ENCODE measurements around the gene LY6G6C.
"Not testable (repeated sequence)": the region's sequence is repeated elsewhere in the genome, so short reads cannot be mapped to it uniquely, and the experiment has no call there.

The LY6G6C gene

DNA sequence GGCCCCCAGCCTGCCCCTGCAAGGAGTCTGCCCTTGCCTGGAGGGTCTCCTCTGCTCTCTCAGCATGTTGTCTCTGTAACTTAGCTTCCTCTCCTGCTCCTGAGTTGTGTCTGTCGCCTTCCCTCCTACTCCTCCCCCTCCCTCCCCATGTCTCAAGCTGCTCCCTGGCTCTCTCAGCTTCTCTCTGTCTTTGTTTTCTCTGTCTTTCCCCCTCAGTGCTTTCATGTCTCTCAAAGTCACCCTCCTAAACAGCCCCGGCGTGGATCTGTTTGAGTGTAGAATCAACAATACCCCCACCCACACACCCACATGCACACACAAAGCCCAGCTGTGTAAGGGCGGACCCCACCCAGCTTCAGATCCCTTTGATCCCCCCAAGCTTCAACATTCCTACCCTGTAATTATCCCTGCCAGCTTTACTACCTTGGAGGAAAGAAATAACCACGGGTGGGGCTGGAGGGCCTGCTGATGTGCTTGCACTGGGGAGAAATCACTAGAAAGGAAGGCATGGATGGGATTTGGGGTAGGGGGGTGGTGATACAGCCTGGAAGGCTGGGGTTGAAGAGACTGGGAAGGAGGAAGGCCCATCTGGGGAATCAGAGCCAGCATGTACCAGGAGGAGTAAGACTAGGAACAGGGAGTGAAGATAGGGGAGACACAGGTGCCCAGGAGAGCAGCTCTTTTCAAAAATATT is 7.4 kb downstream of the LY6G6C start:
- DNase-seq: no peak
- in situ Hi-C loops (cut with HindIII; ENCODE audit: low pct_ligation_motif_present, low pct_unique_long_range_greater_than_20kb, low sequenced_read_pairs): no loop called here

DNA sequence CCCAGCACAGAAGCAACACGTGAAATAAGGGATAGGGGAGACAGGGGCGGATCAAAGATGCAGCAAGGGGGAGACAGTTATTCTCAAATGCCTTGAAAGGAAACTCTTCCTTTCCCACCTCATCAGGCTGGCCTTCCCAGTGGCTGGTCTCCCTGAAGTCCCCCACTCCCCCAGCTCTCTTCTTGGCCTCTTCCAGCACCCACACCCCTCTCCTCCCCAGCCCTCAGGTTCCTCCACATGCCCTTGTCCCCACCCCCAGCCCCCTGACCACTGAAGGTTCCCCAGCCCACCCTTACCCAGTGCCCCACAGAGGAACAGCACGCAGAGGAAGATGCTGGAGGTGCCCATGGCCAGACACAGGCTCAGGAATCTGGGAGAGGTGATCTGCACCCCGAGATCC is 8.1 kb downstream of the LY6G6C start:
- DNase-seq: no peak
- in situ Hi-C loops (cut with HindIII; ENCODE audit: low pct_ligation_motif_present, low pct_unique_long_range_greater_than_20kb, low sequenced_read_pairs): no loop called here

DNA sequence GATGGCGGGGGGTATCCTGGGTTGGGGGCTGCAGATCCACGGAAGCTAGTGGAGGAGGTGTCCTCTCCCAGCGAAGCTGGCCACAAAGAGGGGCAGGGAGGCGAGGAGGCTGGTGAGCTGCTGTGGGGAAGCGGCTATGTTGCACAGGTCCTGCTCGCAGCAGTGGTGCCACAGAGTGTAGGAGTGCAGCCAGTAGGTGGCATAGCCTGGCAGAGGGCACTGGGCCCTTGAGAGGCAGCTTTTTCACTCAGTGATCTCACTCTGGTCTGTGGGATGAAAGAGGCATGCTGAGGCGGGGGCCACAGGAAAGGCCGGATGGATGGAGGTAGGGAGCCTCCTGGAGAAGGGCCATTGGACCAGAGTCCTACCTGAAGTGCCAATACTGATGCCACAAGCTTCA is 9.2 kb downstream of the LY6G6C start:
- peak; percentile 22 for DNase-seq
- in situ Hi-C loops (cut with HindIII; ENCODE audit: low pct_ligation_motif_present, low pct_unique_long_range_greater_than_20kb, low sequenced_read_pairs): no loop called here

DNA sequence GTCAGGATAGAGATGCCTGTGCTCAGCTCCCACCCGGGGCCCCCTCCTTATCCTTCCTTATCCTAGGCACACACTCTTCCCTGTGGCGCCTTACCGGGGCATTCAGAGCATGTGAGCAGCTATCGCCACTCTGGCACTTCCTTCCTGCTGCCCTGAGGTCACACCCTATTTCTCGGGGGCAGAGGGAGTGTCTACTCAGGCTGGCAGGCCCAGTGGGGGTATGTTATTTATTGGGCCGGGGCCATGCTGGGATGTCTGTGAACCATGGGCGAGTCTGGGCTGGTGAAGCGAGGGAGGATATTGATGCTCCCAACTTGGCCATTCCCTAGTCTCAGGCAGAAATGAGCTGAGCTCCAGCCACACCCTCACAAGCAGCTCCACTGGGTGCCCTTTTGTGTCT is 10.3 kb downstream of the LY6G6C start:
- DNase-seq: no peak
- in situ Hi-C loops (cut with HindIII; ENCODE audit: low pct_ligation_motif_present, low pct_unique_long_range_greater_than_20kb, low sequenced_read_pairs): no loop called here

DNA sequence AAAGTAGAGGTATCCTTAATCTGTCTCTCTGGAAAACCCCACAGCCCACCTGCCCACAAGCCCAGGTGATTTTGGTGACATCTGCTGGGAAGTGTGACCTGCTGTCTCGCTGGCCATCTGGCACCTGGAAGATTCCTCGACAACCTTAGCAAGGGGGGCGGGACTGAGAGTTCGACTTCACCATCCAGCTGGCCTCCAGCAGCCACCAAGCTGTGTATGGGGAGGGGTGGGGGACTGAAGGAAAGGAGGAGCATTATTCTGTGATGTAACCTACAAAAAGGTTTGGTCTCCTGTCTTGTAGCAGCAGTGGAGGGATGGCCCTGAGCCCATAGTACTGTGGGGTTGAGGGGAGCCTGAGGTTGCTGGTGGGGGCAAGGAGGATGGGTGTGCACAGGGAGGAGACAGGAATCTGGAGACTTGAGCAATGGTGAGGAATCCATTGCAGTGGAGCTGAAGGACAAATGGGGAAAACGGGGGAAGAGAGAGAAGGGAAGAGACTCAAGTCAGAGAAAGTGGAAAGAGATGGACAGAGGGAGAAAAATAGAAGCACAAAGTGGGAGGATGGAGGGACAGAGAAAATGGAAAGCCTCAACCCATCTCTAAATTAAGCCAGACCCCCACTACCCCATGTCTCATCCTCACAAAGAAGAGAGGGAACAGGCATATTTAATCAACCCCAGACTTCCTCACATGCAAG is 10.9 kb downstream of the LY6G6C start:
- no peak for DNase-seq
- in situ Hi-C loops (cut with HindIII; ENCODE audit: low pct_ligation_motif_present, low pct_unique_long_range_greater_than_20kb, low sequenced_read_pairs): no loop called here

DNA sequence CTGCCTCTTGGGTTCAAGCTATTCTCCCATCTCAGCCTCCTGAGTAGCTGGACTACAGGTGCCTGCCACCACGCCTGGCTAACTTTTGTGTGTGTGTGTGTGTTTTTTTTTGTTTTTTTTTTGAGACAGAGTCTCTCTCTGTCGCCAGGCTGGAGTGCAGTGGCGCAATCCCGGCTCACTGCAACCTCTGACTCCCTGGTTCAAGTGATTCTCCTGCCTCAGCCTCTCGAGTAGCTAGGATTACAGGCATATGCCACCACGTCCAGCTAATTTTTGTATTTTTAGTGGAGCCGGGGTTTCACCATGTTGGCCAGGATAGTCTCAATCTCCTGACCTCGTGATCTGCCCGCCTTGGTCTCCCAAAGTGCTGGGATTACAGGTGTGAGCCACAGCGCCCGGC is 12.4 kb downstream of the LY6G6C start:
- in situ Hi-C loops (cut with HindIII; ENCODE audit: low pct_ligation_motif_present, low pct_unique_long_range_greater_than_20kb, low sequenced_read_pairs); DNase-seq: not testable (repeated sequence)

DNA sequence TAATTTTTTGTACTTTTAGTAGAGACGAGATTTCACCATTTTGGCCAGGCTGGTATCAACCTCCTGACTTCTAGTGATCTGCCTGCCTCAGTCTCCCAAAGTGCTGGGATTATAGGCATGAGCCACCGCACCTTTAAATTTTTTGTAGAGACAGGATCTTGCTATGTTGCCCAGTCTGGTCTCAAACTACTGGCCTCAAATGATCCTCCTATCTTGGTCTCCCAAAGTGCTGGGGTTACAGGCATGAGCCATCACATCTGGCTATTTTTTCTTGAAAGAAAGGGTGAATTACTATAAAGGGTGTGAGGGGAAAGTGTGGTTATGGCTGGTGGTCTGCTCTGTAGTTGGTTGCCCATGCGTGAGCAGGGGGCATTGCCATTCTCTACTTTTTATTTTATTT is 13.3 kb downstream of the LY6G6C start:
- in situ Hi-C loops (cut with HindIII; ENCODE audit: low pct_ligation_motif_present, low pct_unique_long_range_greater_than_20kb, low sequenced_read_pairs): no loop called here
- DNase-seq: no peak

DNA sequence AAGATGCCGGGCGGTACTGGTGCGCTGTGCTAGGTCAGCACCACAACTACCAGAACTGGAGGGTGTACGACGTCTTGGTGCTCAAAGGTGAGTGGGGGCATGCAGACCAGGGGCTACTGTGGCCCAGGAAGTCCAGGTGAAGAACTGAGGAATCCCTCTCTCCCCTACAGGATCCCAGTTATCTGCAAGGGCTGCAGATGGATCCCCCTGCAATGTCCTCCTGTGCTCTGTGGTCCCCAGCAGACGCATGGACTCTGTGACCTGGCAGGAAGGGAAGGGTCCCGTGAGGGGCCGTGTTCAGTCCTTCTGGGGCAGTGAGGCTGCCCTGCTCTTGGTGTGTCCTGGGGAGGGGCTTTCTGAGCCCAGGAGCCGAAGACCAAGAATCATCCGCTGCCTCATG is 13.8 kb downstream of the LY6G6C start:
- DNase-seq: no peak
- in situ Hi-C loops (cut with HindIII; ENCODE audit: low pct_ligation_motif_present, low pct_unique_long_range_greater_than_20kb, low sequenced_read_pairs): no loop called here

DNA sequence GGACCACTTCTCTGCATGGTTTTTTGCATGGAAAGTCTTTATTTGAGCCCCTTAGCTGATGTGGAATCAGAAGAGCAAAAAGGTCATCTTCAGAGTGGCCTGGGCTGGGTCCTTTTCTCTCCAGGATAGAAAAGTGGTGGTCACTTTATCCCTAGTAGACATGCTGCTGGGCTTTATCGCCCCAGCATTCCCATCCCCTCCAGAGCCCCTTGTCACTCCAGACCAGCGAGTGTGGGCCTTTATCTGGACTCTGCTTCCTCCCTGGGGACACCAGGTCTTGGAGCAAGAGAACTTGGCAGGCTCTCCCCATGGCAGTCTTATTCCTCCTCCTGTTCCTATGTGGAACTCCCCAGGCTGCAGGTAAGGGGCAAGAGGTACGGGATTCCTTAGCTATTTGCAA is 14.9 kb downstream of the LY6G6C start, which contains the start of gene LY6G6F:
TSS of gene LY6G6F (plus strand) at position 268 of the 400 bp plus-strand sequence. CDS start at position 309, 41 bp downstream.
- in situ Hi-C loops (cut with HindIII; ENCODE audit: low pct_ligation_motif_present, low pct_unique_long_range_greater_than_20kb, low sequenced_read_pairs): no loop called here
- DNase-seq: no peak

DNA sequence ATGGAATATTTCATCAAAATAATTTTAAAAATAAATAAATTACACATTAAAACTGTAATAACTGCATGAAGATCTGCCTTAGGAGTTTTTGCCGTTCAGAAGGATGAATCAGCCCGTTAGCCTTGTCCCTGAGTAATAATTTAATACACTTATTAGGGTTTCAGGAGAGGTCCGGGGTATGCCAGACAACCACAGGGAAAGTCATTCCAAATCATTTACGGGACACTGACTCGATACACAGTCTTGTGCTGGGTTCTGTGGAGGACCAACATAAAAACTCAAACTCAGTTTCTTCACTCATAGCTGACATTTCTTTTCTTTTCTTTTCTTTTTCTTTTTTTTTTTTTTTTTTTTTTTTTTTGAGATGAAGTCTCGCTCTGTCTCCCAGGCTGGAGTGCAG is 15.6 kb downstream of the LY6G6C start:
- DNase-seq: no peak
- in situ Hi-C loops (cut with HindIII; ENCODE audit: low pct_ligation_motif_present, low pct_unique_long_range_greater_than_20kb, low sequenced_read_pairs): no loop called here

DNA sequence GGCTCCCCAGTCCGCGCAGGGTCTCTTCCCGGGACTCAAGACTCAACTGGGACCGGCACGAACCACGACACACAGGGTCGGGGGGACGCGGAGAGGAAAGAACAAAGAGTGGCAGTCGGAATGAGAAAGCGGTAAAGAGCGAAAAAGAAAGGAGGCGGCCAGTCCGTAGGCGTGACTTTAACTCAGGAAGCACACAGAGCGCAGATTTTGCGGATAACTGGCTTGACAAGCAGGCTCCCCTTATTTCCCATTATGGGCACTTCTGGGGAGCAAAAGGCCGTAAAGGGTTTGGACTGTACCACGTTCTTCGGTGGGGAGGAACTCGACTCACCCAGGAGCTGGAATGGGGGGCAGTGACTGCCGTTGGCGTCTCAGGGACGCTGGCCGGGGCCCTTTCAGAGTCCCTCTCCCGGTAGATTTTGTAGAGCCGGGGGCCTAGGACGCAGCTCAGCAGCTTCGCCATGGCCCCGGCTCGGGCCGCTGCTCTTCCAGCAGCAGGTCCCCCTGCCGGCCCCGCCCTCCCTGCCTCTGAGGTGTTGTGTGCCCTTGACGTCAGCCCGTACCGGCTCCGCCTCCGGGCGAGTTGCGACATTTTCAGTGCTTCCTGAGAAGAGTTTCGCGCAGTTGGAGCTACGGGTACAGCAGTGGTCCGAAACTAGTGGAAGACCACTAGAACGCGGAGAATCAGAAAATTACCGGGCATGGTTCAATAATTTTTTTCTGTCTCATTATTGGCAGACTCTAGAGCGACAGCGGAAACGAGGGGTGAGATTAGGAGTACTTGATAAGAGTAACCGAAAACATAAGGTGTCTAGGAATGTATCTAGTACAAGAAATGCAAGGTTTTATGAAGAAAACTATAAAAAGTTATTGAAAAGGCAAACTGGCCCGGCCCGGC is 18.5 kb downstream of the LY6G6C start, which contains the start of gene ABHD16A:
TSS of gene ABHD16A (minus strand) at position 506 of the 898 bp plus-strand sequence. CDS start at position 463, 43 bp downstream.
- peak; percentile 97 for DNase-seq
- in situ Hi-C loops (cut with HindIII; ENCODE audit: low pct_ligation_motif_present, low pct_unique_long_range_greater_than_20kb, low sequenced_read_pairs): no loop called here

DNA sequence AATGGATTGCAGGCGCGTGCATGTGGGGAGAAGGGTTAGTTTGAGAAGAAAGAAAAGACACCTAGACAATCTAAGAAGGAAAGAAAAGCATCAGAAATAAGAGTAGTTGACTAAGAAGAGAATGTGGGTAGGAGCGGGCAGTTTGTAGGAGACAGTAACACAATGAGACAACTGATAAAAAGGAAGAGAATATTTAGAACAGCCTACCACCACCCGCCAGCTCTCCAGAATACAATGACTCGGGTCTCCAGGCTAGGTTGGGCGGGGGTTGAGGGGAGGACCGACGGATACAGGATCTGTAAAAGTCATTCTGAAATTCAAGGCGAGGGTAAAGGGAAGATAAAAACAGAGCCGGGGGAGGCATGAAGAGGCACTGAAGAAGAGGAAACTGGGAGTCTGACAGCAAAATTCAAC is 19.1 kb downstream of the LY6G6C start:
- DNase-seq: no peak
- in situ Hi-C loops (cut with HindIII; ENCODE audit: low pct_ligation_motif_present, low pct_unique_long_range_greater_than_20kb, low sequenced_read_pairs): no loop called here

DNA sequence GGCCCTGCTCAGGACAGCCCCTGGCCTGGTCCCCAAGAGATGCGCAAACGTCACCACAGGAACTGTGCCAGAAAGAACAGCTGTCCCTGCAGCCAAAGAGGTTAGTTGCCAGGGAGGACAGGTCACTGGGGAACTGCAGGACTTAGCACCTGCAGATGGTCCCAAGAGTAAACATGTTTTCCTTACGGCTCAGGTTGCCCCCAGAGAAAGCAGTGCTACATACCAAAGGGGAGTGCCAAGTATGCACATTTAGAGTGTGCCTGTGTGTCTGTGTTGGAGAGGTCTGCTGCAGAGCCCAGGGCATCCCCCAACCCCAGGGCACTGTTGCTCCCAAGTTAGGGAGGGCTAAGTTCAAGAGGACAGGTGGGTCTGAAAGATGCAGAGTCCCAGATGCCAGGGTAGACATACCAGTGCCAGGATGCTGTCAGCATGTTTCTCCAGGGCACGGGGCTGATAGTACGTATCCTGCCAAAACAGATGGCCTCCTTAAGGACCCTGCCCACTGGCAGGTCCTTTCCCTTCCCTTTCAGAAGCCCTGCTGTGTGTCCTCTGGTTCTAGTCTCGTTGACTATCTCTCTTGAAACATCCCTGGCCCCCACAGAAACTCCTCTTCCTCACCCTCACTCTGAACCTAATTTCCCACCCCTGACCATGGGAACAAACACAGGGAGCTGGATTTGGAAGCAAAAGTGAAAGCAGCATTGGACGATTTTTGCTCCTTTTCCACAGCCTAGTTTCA is 19.7 kb downstream of the LY6G6C start:
- in situ Hi-C loops (cut with HindIII; ENCODE audit: low pct_ligation_motif_present, low pct_unique_long_range_greater_than_20kb, low sequenced_read_pairs): no loop called here
- DNase-seq: peak; percentile 10

DNA sequence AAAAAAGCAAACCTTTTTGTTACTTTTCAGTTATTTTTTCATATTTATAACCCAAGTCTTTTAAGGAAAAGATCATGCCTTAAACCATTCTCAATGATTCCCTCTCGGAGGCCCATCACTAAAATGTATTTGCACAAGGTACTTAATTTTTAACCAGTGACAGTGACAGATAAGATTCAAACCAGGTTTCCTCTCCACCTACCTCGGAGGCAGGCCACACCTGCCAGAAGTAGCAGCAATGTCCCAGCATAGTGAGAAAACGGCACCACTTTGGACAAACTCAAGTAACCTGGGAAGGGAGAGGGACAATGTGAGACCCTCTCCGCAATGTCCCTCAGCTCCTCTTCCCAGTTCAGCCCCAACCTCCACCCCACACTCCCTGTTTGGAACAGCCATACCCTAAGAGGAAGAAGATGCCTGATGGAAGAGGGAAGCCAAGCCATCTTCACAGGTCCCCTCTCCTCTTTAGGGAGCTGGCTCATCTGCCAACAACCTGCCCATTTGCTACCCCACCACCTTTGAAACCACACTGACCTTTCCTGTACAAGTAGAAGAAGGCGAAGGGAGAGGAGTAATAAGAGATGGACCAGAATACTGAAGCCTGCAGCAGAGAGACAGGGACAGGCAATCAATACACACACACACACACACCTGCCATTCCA is 20.7 kb downstream of the LY6G6C start:
- DNase-seq: no peak
- in situ Hi-C loops (cut with HindIII; ENCODE audit: low pct_ligation_motif_present, low pct_unique_long_range_greater_than_20kb, low sequenced_read_pairs): no loop called here

DNA sequence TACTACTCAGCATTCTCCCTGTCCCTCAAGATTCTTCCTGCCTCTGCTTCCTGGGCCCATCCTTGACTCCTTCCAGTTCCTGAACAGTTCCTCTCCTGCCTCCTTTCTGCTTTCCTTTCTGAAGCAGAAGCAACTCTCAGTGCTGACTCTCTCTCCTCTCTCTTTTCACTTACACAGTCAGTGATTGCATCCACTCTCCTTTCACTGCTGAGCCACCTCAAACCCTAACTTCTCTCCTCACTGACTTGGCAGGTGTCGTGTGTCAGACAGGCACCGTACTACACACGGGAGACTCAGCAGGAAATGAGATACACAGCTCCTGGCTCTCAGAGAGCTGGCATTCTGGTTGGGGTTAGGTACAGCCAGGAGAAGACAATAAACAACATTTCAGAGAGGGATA is 24.0 kb downstream of the LY6G6C start:
- in situ Hi-C loops (cut with HindIII; ENCODE audit: low pct_ligation_motif_present, low pct_unique_long_range_greater_than_20kb, low sequenced_read_pairs): no loop called here
- DNase-seq: no peak

DNA sequence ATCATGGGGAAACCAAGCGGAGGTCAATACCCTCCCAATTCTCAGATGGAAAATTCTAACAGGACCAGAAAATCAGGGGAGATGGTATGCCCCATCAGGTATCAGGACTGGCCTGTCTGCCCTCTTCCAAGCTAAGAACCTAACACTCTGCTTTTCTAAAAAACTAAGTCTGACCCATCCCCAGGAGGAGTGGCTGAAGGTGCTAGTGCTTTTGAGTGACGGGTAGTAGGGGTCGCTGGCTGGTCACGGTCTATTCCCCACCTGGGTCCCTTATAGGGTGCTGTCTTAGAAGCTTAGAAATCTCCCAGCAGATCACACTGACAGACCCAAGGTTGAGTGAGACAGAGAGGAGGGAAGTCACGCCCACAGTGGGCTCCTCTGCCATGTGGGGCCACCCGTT is 28.0 kb downstream of the LY6G6C start:
- in situ Hi-C loops (cut with HindIII; ENCODE audit: low pct_ligation_motif_present, low pct_unique_long_range_greater_than_20kb, low sequenced_read_pairs): no loop called here
- no peak for DNase-seq

DNA sequence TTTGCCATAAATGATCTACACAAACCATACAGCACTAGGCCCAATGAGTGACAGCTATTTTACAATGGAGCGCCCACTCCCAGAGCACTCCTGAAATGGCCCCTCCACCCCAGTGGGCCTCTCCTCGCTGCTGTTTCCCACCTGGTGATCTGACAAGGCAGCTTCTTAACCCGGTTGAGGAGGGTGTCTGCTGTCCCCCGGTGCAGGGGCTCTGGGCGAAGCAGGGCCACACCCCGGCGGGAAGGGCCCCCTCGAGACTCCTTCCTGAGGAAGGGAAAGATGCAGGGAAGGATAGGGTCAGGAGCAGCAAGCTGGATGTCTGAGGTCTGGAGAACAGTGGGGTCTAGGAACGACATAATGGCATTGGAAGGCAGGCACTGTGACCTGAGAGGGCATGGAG is 28.7 kb downstream of the LY6G6C start:
- in situ Hi-C loops (cut with HindIII; ENCODE audit: low pct_ligation_motif_present, low pct_unique_long_range_greater_than_20kb, low sequenced_read_pairs): no loop called here
- DNase-seq: no peak

DNA sequence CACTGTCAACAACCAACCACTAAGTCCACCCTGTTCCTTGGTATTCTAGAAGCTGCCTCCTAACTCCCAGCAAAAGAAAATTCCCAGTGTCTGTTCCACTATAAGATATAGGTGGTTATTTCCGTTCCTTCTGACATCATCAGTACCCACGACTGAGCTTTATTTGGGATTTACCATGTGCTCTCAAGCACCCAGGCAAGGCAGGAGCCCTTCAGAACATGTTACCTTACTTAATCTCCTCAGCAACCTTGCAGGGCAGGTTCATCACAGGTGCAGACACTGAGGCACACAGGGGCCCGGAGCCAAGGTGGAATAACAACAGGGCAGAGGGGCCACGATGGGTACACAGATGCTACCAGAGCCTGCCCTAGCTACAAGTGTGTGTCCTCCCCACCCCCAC is 29.2 kb downstream of the LY6G6C start:
- in situ Hi-C loops (cut with HindIII; ENCODE audit: low pct_ligation_motif_present, low pct_unique_long_range_greater_than_20kb, low sequenced_read_pairs): no loop called here
- no peak for DNase-seq
